ENCODE results near the gene PLPP4.
"Not testable (repeated sequence)": the region's sequence is repeated elsewhere in the genome, so short reads cannot be mapped to it uniquely, and the experiment has no call there.

PLPP4 gene

DNA sequence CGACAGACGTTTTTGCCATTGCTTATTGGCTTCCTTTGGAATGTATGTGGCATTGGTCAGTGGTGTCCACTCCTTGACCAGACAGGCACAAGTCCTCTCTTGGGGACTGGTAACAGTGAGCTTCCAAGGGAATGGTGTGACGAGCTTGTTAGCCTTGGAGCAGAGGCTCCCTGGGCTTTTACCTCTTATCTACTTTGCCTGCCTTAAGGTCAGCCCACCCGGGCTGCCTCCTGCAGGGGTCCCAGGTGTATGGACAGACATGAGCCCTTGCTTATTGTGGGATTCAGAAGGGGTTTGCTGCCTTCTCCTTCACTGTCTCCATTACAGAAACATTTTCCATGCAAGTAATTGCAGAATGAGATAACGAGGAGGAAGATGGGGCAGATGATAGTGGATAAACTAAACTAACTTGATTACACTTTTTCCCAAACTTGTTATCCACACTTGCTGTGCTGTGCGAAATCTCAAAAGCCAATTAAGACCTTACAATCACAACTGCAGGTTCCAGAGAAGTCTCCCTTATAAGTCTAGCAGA is 29.7 kb downstream of the PLPP4 start:
- no peak for DNase-seq (ENCODE audit: low read depth in 2 of 2)

GRCh38 chr10:120490288-120490687 is 33.3 kb downstream of the PLPP4 start:
- no peak for DNase-seq (ENCODE audit: low read depth in 2 of 2)

DNA sequence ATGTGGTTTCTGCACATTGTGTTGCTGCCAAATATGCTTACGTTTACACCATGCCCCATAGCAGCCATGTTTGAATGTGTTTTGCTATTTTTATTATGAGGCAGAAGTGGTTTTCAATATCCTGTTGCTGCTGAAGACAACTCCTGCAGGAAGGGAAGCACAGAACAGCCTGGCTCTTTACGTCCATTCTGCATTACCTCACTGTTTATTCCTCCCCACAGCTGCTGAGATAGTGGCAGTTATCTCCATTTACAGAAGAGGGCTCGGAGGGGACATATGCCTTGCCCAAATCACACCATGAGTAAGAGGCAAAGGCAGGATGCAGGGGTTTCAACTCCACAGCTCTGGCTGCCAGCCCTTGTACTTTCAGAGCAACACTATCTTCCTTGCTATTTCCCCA is 35.3 kb downstream of the PLPP4 start:
- no peak for DNase-seq (ENCODE audit: low read depth in 2 of 2)

DNA sequence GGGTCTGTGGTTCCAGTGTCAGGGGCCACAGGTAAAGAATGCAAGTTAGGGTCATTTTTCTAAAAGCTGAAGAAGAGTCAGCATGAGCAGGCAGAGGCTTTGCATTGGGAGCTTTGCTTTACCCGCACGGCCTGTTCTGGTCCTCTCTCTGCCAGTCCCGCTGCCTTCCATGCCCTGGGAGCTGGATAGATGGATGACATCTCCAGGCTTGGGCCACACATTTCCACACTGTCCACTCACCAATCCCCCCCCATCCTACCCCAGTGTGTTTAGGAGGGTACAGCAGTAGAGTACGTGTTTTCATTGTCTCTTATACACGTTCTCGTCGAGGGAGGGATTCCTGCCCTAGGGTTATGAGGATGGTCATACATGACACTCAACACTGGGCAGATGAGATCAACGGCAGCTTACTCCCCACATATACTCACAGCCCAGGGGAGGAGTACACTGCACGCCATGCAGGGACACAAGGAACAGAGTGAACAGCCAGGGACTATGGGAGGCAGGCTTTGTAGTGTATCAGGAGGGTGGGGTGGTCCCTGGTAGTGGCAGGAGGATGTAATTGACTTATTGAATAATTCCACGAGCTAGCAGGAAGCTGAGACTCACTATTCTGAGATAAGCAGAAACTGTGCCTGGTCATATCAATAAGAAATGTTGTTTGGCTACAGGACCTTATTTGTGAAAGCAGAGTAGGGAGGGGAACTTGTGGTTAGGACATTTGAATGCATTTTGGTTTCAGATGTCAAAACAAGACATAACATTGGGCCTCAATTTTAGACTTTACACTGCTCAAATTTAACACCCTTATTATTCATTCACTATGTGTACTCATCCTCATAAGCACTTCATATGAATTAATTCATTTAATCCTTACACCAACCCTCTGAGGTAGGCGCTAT is 36.6 kb downstream of the PLPP4 start:
- no peak for DNase-seq (ENCODE audit: low read depth in 2 of 2)

DNA sequence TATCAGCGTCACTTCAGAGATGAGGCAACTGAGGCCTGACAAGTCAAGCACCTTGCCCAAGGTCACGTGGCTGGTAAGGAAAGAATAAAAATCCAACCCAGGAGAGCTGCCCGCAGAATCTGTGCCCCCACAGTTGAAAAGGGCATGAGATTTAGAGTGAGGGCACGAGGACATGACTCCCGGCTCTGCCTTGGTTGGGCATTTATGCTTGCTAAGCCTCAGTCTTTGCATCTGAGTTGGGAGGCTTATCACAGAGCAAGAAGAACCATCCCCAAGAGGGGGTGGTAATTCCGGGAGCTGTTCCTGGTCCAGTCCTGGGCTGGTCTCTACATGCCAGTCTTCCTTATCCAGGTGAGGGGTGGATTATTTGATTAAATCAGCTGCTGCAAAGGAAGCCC is 37.3 kb downstream of the PLPP4 start:
- DNase-seq (ENCODE audit: low read depth in 2 of 2) = no peak

GRCh38 chr10:120495226-120496009 is 38.4 kb downstream of the PLPP4 start:
- no peak for DNase-seq (ENCODE audit: low read depth in 2 of 2)

GRCh38 chr10:120499883-120500282 is 42.9 kb downstream of the PLPP4 start:
- no peak for DNase-seq (ENCODE audit: low read depth in 2 of 2)

DNA sequence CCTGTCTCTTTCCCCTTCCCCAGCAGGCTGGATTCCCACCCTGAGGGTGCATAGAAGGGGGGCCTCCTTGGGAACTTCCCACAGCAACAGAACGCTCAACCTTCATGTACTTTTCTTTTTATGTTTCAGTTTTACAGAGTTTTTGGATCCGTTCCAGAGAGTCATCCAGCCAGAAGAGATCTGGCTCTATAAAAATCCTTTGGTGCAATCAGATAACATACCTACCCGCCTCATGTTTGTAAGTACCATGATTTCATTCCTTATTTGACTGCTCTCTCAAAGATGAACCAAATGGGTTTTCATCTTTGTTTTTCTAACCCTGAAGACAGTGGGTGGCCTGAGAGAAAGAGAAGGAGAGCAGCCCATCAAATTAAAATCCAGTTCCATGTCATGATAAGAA is 46.7 kb downstream of the PLPP4 start:
- DNase-seq (ENCODE audit: low read depth in 2 of 2) = no peak

DNA sequence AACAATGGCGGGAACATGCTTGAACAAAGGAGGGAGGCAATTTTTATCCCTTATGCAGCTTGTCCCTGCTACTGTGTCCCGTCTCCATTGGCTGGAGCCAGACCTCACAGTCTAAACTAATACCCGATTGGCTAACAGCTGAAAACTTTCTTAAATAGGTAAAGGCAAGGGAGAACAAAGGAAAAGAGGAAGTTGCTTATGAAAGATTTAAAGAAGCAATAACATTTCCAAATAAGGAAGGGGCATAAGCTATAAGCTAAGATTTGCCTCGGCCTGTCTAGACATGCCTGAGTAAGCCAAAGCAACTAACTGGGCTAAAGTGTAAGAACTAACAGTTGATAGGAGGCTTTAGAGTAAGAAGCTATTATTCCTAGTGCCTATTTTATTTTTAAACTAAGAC is 47.2 kb downstream of the PLPP4 start:
- not testable (repeated sequence) for DNase-seq (ENCODE audit: low read depth in 2 of 2)

- no peak for DNase-seq (ENCODE audit: low read depth in 2 of 2)
These were observed 48.0 kb downstream of the PLPP4 start for GRCh38 chr10:120505056-120505455.

DNA sequence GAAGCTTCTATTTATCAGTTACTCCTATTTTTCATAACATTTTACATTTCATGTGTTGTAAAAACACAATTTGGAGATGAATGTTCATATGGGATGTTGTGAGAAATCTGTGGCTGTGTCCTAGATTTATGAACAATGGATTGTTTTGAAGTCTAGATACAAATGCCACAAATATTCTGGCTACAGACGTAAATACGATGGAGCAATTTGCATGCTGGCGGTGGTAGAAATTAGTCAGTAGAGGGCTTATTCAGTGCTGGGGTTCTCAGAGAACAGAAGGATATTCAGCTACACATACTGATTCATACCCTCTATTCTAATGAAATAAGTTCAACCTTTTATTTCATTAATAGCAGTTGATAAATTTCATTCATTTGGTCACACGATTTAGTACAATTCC is 48.8 kb downstream of the PLPP4 start:
- no peak for DNase-seq (ENCODE audit: low read depth in 2 of 2)

GRCh38 chr10:120506674-120507073 is 49.6 kb downstream of the PLPP4 start:
- DNase-seq (ENCODE audit: low read depth in 2 of 2) = no peak

- DNase-seq (ENCODE audit: low read depth in 2 of 2) = no peak
These were observed 50.1 kb downstream of the PLPP4 start for GRCh38 chr10:120507175-120507574.

GRCh38 chr10:120507651-120508050 is 50.6 kb downstream of the PLPP4 start:
- DNase-seq (ENCODE audit: low read depth in 2 of 2) = no peak

DNA sequence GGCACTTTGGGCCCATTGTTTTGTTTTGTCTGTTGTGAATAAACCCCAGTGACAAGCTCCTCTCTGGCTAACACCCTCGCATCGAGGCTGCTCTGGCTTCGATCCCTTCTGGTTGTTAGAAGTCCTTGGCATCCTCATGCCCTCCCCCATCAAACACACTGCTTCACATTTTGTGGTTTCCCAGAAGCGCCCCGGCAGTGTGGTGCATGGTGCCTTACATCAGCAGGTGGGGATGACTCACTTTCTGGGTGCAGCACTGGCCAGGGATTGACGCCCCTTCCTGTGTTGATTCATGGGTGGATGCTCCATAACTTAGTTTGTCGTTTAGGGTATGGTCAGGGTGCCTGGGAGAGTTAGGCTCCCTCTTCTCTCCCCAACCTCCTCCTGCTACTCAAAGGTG is 51.4 kb downstream of the PLPP4 start:
- no peak for DNase-seq (ENCODE audit: low read depth in 2 of 2)

GRCh38 chr10:120508966-120509365 is 51.9 kb downstream of the PLPP4 start:
- DNase-seq (ENCODE audit: low read depth in 2 of 2) = no peak

- DNase-seq (ENCODE audit: low read depth in 2 of 2) = no peak
These were observed 54.1 kb downstream of the PLPP4 start for GRCh38 chr10:120511165-120511564.

DNA sequence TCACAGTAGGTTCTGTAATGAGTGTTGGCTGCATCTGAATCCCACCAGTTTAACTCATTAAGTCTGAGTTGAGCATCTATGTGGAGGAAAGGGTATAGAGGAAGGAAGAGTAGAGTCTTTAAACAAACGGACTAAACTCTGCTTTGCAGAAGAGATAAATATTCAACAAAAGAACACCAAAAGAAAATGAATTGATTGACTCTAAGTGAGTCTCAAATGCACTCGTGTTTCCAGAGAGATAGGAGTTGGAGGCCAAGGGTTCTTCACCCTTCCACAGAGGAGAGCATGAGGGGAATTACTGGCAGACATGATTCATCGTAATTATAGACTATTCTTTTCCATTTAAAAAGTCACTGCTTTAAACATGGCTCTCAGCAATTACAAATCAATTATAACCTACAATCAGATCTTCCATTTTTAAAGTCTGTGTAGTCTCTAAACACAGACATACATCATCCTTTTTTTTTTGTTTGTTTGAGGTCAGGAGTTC is 56.3 kb downstream of the PLPP4 start:
- DNase-seq (ENCODE audit: low read depth in 2 of 2) = no peak

DNA sequence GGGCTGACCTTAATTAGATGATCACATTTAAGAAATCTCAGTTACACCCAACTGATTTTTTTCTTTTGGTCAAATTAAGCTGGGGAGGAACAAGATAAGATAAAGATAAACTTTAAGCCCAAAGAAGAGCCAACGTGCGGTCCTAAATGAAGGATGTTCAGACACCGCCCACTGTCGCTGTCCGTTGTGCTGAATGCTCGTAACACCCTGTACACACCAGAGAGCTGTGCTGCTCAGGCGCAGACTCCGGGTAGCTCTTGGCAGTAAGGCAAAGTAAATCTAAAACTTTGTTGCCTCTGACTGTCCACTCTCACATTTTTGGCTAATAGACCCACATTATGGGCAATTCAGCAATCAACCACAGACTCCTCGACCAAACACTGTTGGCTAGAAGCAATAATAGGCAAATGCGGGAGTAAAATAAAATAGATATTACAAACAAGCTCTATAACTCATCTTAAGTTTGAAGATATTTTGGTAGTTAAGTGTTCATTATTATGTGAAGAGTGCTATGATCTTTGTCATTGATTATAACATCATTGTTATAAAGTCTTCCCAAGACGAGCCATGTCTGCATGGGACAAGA is 57.1 kb downstream of the PLPP4 start:
- no peak for DNase-seq (ENCODE audit: low read depth in 2 of 2)

DNA sequence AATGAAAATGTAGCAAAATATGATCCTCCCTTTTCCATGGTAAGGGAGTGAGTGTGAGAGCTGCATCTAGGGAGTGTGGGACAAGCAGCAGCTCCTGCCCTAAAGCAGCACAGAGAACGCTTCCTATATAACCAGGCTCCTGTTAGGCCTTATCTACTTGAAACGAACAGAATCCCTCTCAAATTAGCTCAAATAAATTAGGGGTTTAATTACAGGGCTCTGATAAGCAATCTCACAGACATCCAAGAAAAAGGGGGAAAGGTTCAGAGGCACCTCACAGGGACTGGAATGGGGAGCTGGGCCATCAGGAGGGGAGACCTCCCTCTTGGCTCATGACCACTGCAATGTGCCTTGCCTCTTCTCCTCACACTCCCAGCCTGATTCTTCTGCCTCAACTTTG is 57.9 kb downstream of the PLPP4 start:
- DNase-seq (ENCODE audit: low read depth in 2 of 2) = no peak

DNA sequence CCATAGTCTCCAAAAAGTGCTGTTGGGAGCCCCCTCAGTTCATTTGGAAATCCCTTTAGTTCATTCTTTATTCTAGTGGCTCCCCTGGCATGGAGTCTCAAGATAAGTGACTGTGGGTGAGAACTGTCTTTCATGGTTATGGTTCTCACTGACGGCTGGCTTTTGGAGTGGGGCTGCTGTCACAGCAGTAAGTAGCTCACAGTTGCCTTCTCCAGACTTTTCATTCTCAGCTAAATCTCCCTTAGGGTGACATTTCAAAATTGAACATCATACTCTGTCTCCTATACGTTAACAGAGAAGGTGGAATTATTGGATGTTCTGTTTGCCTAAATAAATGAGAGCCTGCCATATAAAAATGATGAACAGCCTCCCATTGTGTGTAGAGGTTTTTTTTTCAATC is 58.7 kb downstream of the PLPP4 start:
- no peak for DNase-seq (ENCODE audit: low read depth in 2 of 2)

- no peak for DNase-seq (ENCODE audit: low read depth in 2 of 2)
These were observed 59.4 kb downstream of the PLPP4 start for GRCh38 chr10:120516426-120516825.
